ENCODE data around the gene DGKI.

DGKI gene

DNA sequence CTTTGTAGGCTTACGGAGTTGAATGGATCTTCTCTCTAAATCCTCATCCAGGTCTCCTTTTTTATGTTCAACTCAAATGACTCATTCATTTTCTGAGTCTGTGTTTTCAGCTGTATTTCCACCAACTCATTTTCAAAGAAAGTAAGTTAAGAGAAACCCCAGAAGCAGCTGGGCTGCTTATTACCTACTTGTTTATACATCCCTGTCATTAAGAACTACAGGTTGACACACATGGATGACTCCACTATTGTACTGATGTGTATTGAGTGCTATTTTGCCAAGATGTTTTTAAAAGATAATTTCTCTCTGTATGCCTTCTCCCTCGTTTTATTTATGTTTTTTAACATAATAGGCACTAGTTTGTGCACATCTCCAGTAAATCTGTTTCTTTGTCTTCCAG lies 41.9 kb downstream of the DGKI start:
- no peaks in the 10 kb centered on the region for H3K79me2 ChIP-seq (ENCODE audit: insufficient read depth, low read length)
- no peaks in the 10 kb centered on the region for H4K20me1 ChIP-seq (ENCODE audit: low read depth, low read length)
- H3K9me2 ChIP-seq (replicated peaks; ENCODE audit: insufficient read depth, low read length): no peaks in the 10 kb centered on the region
- H3F3A ChIP-seq (ENCODE audit: insufficient read depth): no peaks in the 10 kb centered on the region
- no peak overlapping the region for H3K4me2 ChIP-seq (ENCODE audit: low read depth, low read length, poor library complexity, severe bottlenecking)
- H3K27me3 ChIP-seq (ENCODE audit: low read length): no peaks in the 10 kb centered on the region
- no peaks in the 10 kb centered on the region for H3K36me3 ChIP-seq (ENCODE audit: low read length)
- H3K9ac ChIP-seq (ENCODE audit: low read length): no peak overlapping the region
- H3K4me3 ChIP-seq (ENCODE audit: insufficient read depth, low read length, poor library complexity, severe bottlenecking): no peak overlapping the region
- no peaks in the 10 kb centered on the region for H3K9me3 ChIP-seq (ENCODE audit: insufficient read depth, low read length)
- no peak for TF ChIP-seq EZH2phosphoT487 (conservative IDR thresholded peaks at IDR 0.05; ENCODE audit: low read length)
- TF ChIP-seq, protein P1, sequence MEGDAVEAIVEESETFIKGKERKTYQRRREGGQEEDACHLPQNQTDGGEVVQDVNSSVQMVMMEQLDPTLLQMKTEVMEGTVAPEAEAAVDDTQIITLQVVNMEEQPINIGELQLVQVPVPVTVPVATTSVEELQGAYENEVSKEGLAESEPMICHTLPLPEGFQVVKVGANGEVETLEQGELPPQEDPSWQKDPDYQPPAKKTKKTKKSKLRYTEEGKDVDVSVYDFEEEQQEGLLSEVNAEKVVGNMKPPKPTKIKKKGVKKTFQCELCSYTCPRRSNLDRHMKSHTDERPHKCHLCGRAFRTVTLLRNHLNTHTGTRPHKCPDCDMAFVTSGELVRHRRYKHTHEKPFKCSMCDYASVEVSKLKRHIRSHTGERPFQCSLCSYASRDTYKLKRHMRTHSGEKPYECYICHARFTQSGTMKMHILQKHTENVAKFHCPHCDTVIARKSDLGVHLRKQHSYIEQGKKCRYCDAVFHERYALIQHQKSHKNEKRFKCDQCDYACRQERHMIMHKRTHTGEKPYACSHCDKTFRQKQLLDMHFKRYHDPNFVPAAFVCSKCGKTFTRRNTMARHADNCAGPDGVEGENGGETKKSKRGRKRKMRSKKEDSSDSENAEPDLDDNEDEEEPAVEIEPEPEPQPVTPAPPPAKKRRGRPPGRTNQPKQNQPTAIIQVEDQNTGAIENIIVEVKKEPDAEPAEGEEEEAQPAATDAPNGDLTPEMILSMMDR (IDR thresholded peaks at IDR 0.05; ENCODE audit: insufficient read depth, low read length, poor library complexity, severe bottlenecking): no peak
- no peak overlapping the region for H2AFZ ChIP-seq (ENCODE audit: low read depth, low read length, severe bottlenecking)
- no peak overlapping the region for H3K27ac ChIP-seq (ENCODE audit: low read depth, low read length)

DNA sequence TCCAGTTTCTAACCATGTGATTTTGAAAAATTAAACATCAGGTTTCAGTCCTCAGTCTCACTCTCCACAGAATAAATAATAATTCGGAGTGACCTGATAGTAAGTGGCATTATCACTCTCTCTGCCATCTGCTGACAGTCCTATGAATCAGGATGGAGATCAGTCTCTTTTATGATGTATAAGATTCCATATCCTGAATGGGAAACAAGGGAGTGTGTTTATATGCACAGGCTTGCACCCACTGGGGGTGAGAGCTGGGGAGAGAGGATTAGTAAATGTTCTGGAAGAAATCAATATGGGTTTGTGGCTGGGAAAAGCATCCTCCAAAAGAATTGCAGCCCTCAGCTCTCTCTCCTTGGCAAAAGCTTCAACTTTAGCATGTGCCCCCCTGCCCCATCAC lies 45.3 kb downstream of the DGKI start:
- H4K20me1 ChIP-seq (ENCODE audit: low read depth, low read length): no peaks in the 10 kb centered on the region
- no peaks in the 10 kb centered on the region for H3K36me3 ChIP-seq (ENCODE audit: low read length)
- TF ChIP-seq, protein P1 (IDR thresholded peaks at IDR 0.05; ENCODE audit: insufficient read depth, low read length, poor library complexity, severe bottlenecking): no peak
- TF ChIP-seq EZH2phosphoT487 (conservative IDR thresholded peaks at IDR 0.05; ENCODE audit: low read length): no peak
- H3F3A ChIP-seq (ENCODE audit: insufficient read depth): no peaks in the 10 kb centered on the region
- no peaks in the 10 kb centered on the region for H3K9me2 ChIP-seq (replicated peaks; ENCODE audit: insufficient read depth, low read length)
- no peak overlapping the region for H3K9ac ChIP-seq (ENCODE audit: low read length)
- no peaks in the 10 kb centered on the region for H3K79me2 ChIP-seq (ENCODE audit: insufficient read depth, low read length)
- H3K27me3 ChIP-seq (ENCODE audit: low read length): no peaks in the 10 kb centered on the region
- no peak overlapping the region for H3K4me3 ChIP-seq (ENCODE audit: insufficient read depth, low read length, poor library complexity, severe bottlenecking)
- no peak overlapping the region for H3K4me2 ChIP-seq (ENCODE audit: low read depth, low read length, poor library complexity, severe bottlenecking)
- no peaks in the 10 kb centered on the region for H3K9me3 ChIP-seq (ENCODE audit: insufficient read depth, low read length)
- no peak overlapping the region for H2AFZ ChIP-seq (ENCODE audit: low read depth, low read length, severe bottlenecking)
- no peak overlapping the region for H3K27ac ChIP-seq (ENCODE audit: low read depth, low read length)

DNA sequence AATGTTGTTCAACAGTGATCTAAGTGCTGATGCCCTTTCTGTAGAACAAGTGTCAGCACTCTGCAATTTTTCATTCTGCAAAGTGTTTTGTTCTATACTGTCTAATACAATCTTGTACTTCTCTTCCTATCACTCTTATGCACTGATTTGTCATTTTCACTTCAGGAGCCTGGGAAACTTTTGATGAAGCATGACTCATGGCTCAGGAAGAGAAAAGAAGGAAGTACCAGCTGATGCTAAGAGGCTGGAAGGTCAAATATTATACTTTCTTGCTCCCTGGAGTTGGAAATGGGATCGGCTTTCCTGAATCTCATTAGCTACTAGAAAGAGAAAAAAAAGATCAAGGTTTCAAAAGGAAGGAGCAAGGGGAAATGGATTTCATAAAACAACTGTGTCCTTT lies 45.8 kb downstream of the DGKI start:
- Histone ChIP-seq H3K4me2 (ENCODE audit: low read depth, low read length, poor library complexity, severe bottlenecking) (no peak overlapping the region), H2AFZ (ENCODE audit: low read depth, low read length, severe bottlenecking) (no peak overlapping the region), H4K20me1 (ENCODE audit: low read depth, low read length) (no peaks in the 10 kb centered on the region), H3K9ac (ENCODE audit: low read length) (no peak overlapping the region), H3K27ac (ENCODE audit: low read depth, low read length) (no peak overlapping the region), H3K79me2 (ENCODE audit: insufficient read depth, low read length) (no peaks in the 10 kb centered on the region), H3K36me3 (ENCODE audit: low read length) (no peaks in the 10 kb centered on the region), H3K9me2 (replicated peaks; ENCODE audit: insufficient read depth, low read length) (no peaks in the 10 kb centered on the region), H3K9me3 (ENCODE audit: insufficient read depth, low read length) (no peaks in the 10 kb centered on the region), H3F3A (ENCODE audit: insufficient read depth) (no peaks in the 10 kb centered on the region), H3K27me3 (ENCODE audit: low read length) (no peaks in the 10 kb centered on the region), H3K4me3 (ENCODE audit: insufficient read depth, low read length, poor library complexity, severe bottlenecking) (no peak overlapping the region)
- no peak for TF ChIP-seq EZH2phosphoT487 (conservative IDR thresholded peaks at IDR 0.05; ENCODE audit: low read length)
- TF ChIP-seq, protein P1 (IDR thresholded peaks at IDR 0.05; ENCODE audit: insufficient read depth, low read length, poor library complexity, severe bottlenecking): no peak
